ENCODE data around the gene ERMP1.

The ERMP1 gene

DNA sequence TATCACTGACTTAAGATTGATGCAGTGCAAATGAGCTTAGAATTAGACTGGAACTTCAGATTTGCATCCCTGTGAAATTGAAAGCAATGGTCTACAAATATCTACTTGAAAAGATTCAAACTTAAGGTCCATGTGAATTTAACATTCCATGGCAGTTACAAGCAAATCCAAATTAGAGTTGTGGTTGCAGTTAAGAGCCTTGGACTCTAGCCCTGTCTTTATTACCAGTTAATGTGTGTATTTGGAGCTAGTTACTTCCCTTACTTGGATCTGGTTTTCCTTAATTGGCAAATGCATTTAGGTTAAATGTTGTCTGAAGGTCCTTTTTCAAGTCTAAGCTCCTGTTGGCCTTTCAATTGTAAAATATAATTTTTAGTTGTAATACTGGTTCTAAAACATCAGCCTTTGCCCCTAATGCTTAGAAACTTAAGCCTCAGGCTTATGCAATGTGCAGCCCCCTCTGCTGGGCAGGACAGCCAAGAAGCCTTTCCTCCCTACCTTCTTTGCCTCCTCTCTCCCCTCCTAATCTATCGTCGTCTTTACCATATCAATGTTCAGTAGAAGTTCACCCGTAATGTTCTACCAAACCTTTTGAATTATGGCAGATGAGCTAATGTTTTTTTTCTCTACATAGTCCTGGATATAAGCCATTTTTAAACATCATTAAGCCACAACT is 59.5 kb downstream of the ERMP1 start:
- Histone ChIP-seq H3K36me3 (replicated peaks; ENCODE audit: low read depth, low read length) (peaks cover 74% of the 10 kb centered on the region), H3K9me3 (ENCODE audit: insufficient read depth, low read length) (peaks cover 2% of the 10 kb centered on the region; the same call in 1 of the 2 replicates), H3K79me2 (ENCODE audit: low read length) (no peaks in the 10 kb centered on the region), H4K20me1 (ENCODE audit: insufficient read depth, low read length) (0 out of 2 replicates have a peak, but pooled peaks cover 5% of the 10 kb centered on the region), H2AFZ (ENCODE audit: low read depth, low read length) (no peak overlapping the region), H3K9ac (ENCODE audit: low read length) (no peak overlapping the region), H3K4me2 (ENCODE audit: low read length) (no peak overlapping the region), H3K4me3 (ENCODE audit: low read length) (no peak overlapping the region), H3K4me1 (ENCODE audit: low read length) (peaks cover 7% of the 10 kb centered on the region), H3K27ac (ENCODE audit: low read length) (no peak overlapping the region), H3K27me3 (ENCODE audit: low read depth, low read length) (no peaks in the 10 kb centered on the region)
- TF ChIP-seq, protein P1, sequence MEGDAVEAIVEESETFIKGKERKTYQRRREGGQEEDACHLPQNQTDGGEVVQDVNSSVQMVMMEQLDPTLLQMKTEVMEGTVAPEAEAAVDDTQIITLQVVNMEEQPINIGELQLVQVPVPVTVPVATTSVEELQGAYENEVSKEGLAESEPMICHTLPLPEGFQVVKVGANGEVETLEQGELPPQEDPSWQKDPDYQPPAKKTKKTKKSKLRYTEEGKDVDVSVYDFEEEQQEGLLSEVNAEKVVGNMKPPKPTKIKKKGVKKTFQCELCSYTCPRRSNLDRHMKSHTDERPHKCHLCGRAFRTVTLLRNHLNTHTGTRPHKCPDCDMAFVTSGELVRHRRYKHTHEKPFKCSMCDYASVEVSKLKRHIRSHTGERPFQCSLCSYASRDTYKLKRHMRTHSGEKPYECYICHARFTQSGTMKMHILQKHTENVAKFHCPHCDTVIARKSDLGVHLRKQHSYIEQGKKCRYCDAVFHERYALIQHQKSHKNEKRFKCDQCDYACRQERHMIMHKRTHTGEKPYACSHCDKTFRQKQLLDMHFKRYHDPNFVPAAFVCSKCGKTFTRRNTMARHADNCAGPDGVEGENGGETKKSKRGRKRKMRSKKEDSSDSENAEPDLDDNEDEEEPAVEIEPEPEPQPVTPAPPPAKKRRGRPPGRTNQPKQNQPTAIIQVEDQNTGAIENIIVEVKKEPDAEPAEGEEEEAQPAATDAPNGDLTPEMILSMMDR (IDR thresholded peaks at IDR 0.05; ENCODE audit: low read depth, low read length), result peak; percentile 33
- no peak for TF ChIP-seq EZH2phosphoT487 (IDR thresholded peaks at IDR 0.05; ENCODE audit: low read depth)

DNA sequence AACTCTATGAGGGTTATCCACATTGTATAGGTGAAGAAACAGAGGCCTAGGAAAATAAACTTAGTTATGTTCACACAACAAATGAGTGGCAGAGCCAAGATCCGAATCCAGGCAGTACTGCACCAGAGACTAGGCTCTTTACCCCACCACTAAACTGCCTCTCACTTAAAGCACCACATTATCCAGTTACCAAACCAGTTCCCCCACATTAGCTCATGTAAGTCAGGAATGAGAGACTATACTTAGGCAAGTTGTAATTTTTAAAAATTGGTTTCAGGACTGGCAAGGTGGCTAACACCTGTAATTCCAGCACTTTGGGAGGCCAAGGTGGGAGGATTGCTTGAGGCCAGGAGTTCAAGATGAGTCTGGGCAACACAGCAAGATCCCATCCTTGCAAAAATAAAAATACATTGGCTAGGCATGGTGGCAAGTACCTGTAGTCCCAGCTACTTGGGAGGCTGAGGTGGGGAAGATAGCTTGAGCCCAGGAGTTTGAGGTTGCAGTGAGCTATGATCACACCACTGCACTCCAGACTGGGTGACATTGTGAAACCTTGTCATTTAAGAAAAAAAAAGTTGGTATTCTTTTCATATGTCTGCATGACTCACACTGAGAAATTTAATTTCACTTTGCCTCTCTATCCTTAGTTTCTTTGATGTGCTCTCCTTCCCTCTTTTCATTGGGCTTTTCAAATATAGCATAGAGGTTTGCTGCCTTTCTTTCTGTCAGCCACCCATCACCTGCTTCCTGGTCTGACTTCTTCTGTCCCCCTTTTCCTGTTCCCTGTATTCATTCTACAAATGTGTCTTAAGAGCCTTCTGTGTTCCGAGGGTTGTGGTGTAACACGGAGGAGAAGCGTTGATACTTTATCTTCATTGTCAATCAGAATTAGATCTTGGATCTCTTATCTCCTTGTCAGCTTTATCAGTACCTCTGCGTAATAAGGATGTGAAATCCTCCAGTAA is 64.7 kb downstream of the ERMP1 start:
- H3K79me2 ChIP-seq (ENCODE audit: low read length), result no peaks in the 10 kb centered on the region
- peaks cover 55% of the 10 kb centered on the region for H3K36me3 ChIP-seq (replicated peaks; ENCODE audit: low read depth, low read length)
- TF ChIP-seq EZH2phosphoT487 (IDR thresholded peaks at IDR 0.05; ENCODE audit: low read depth), result no peak
- TF ChIP-seq, protein P1 (IDR thresholded peaks at IDR 0.05; ENCODE audit: low read depth, low read length), result no peak
- no peaks in the 10 kb centered on the region for H3K27me3 ChIP-seq (ENCODE audit: low read depth, low read length)
- peak overlapping the region; percentile 73 for H3K27ac ChIP-seq (ENCODE audit: low read length)
- H4K20me1 ChIP-seq (ENCODE audit: insufficient read depth, low read length), result no peaks in the 10 kb centered on the region
- H3K9me3 ChIP-seq (ENCODE audit: insufficient read depth, low read length), result no peaks in the 10 kb centered on the region
- 0 out of 2 replicates have a peak overlapping the region, but pooled peaks have one; percentile 0 for H3K4me3 ChIP-seq (ENCODE audit: low read length)
- H3K4me2 ChIP-seq (ENCODE audit: low read length), result peak overlapping the region; percentile 46
- H3K9ac ChIP-seq (ENCODE audit: low read length), result peak overlapping the region; percentile 19; the same call in 1 of the 2 replicates
- peaks cover 22% of the 10 kb centered on the region for H3K4me1 ChIP-seq (ENCODE audit: low read length)
- no peak overlapping the region for H2AFZ ChIP-seq (ENCODE audit: low read depth, low read length)

DNA sequence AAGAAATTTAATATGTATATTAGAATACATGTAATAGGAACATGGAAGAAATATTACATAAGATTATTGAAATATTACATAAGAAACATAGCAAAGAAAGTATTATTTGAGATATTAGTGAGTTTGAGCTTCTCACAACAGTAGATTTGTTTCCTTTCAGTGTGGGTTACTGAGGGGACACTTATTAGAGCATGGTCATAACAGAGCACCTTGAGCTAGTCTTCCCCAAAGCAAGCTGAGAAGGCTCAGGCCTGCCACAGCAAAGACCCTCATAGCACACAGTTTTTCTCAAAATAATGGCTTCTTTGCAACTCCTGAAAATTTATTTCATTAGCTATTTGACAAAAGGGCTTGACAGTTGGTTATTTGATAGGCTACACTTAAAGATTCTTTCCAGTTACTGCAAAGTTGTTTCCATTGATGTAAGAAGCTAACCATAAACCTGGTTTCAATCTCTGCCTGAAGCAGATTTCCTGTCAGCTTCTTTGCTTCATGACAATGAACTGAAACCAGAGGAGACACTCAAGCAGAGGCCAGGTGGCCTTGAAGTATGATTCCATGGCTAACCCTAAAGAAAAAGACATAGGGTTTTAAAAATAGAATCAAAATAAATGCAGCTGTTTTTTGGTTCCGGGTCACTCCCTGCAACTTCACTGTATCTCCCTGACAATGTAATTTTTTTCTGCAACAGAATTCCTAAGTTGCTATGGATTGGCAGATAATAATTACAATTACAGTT is 68.6 kb downstream of the ERMP1 start:
- no peak overlapping the region for H3K4me3 ChIP-seq (ENCODE audit: low read length)
- H3K4me2 ChIP-seq (ENCODE audit: low read length), result no peak overlapping the region

More for the DNA sequence above, 68.6 kb downstream of the ERMP1 start:
- Histone ChIP-seq H3K27ac (ENCODE audit: low read length) (no peak overlapping the region), H3K79me2 (ENCODE audit: low read length) (no peaks in the 10 kb centered on the region), H4K20me1 (ENCODE audit: insufficient read depth, low read length) (no peaks in the 10 kb centered on the region), H3K27me3 (ENCODE audit: low read depth, low read length) (no peaks in the 10 kb centered on the region), H3K9ac (ENCODE audit: low read length) (no peak overlapping the region), H2AFZ (ENCODE audit: low read depth, low read length) (no peak overlapping the region), H3K4me1 (ENCODE audit: low read length) (peaks cover 32% of the 10 kb centered on the region), H3K36me3 (replicated peaks; ENCODE audit: low read depth, low read length) (peaks cover 52% of the 10 kb centered on the region), H3K9me3 (ENCODE audit: insufficient read depth, low read length) (no peaks in the 10 kb centered on the region)
- TF ChIP-seq EZH2phosphoT487 (IDR thresholded peaks at IDR 0.05; ENCODE audit: low read depth), result no peak
- TF ChIP-seq, protein P1 (IDR thresholded peaks at IDR 0.05; ENCODE audit: low read depth, low read length), result no peak

All from OCI-LY3 (cell line).